KMS-11 (cell line): ENCODE data around the gene SLC38A10.

Experiments used
- H2AFZ ChIP-seq: fragments of 200-600 bp; sonication (generic); 2 replicates; pipeline ENCODE4 v1.6.1; 2016; ENCODE audit warnings: antibody characterized with exemption, mixed run types, low read depth
- H3K27ac ChIP-seq: fragments of 200-600 bp; sonication (generic); 2 replicates; pipeline ENCODE4 v1.6.1; 2016; ENCODE audit warnings: mild to moderate bottlenecking, mixed run types
- H3K27me3 ChIP-seq: fragments of 200-600 bp; sonication (generic); 2 replicates; pipeline ENCODE4 v1.6.1; 2017; ENCODE audit warnings: mild to moderate bottlenecking, low read depth, mixed run types, moderate library complexity; ENCODE audit not compliant: insufficient read depth
- H3K36me3 ChIP-seq: fragments of 200-600 bp; sonication (generic); 2 replicates; pipeline ENCODE4 v1.6.1; 2017; ENCODE audit warnings: mild to moderate bottlenecking, mixed run types; ENCODE audit not compliant: insufficient read depth
- H3K4me1 ChIP-seq: fragments of 200-600 bp; sonication (generic); 2 replicates; pipeline ENCODE4 v1.6.1; 2016; ENCODE audit warnings: mild to moderate bottlenecking, low read depth, mixed run types; ENCODE audit not compliant: poor library complexity, severe bottlenecking
- H3K4me2 ChIP-seq: fragments of 200-600 bp; sonication (generic); 2 replicates; pipeline ENCODE4 v1.7.0; 2016; ENCODE audit warnings: mild to moderate bottlenecking, mixed run types
- H3K4me3 ChIP-seq: fragments of 200-600 bp; sonication (generic); IDR thresholded peaks from 2 replicates; pipeline ENCODE4 v1.6.1; 2017; ENCODE audit warnings: low read depth, low read length, mixed read lengths; ENCODE audit not compliant: insufficient read depth
- H3K79me2 ChIP-seq: fragments of 200-600 bp; sonication (generic); 2 replicates; pipeline ENCODE4 v1.6.1; 2016; ENCODE audit warnings: low read depth, mixed run types; ENCODE audit not compliant: insufficient read depth
- H3K9ac ChIP-seq: fragments of 200-600 bp; sonication (generic); 2 replicates; pipeline ENCODE4 v1.6.1; 2016; ENCODE audit warnings: mild to moderate bottlenecking, mixed run types
- H4K20me1 ChIP-seq: fragments of 200-600 bp; sonication (generic); 2 replicates; pipeline ENCODE4 v1.6.1; 2016; ENCODE audit warnings: mild to moderate bottlenecking, mixed run types; ENCODE audit not compliant: insufficient read depth
- CTCF ChIP-seq: fragments of 200-600 bp; sonication (generic); conservative IDR thresholded peaks from 2 replicates; pipeline ENCODE4 v1.6.1; 2017; ENCODE audit warnings: low read depth, mild to moderate bottlenecking, antibody characterized with exemption, low read length, moderate library complexity, mixed read lengths

The SLC38A10 gene

GRCh38 chr17:81328489-81328888 lies 33.4 kb upstream of the SLC38A10 start:
- H3K36me3 ChIP-seq = no peaks in the 10 kb centered on the region
- H3K4me2 ChIP-seq = no peak overlapping the region
- no peak overlapping the region for H3K27ac ChIP-seq
- no peak overlapping the region for H3K9ac ChIP-seq
- H3K79me2 ChIP-seq = no peaks in the 10 kb centered on the region
- H2AFZ ChIP-seq = no peak overlapping the region
- no peak overlapping the region for H3K4me3 ChIP-seq
- TF ChIP-seq CTCF = no peak
- peaks cover 41% of the 10 kb centered on the region for H3K4me1 ChIP-seq
- peaks cover 91% of the 10 kb centered on the region for H3K27me3 ChIP-seq
- no peaks in the 10 kb centered on the region for H4K20me1 ChIP-seq

GRCh38 chr17:81325714-81326358 lies 30.7 kb upstream of the SLC38A10 start:
- no peak overlapping the region for H3K27ac ChIP-seq
- peak overlapping the region; percentile 12; the same call in 1 of the 2 replicates for H3K4me2 ChIP-seq
- peaks cover 90% of the 10 kb centered on the region for H3K27me3 ChIP-seq
- H3K4me1 ChIP-seq = peaks cover 45% of the 10 kb centered on the region
- no peaks in the 10 kb centered on the region for H3K79me2 ChIP-seq
- H3K36me3 ChIP-seq = no peaks in the 10 kb centered on the region
- TF ChIP-seq CTCF = no peak
- H3K4me3 ChIP-seq = no peak overlapping the region
- H3K9ac ChIP-seq = no peak overlapping the region
- no peak overlapping the region for H2AFZ ChIP-seq
- no peaks in the 10 kb centered on the region for H4K20me1 ChIP-seq

GRCh38 chr17:81324851-81325713 lies 30.0 kb upstream of the SLC38A10 start:
- Histone ChIP-seq H2AFZ (no peak overlapping the region), H4K20me1 (no peaks in the 10 kb centered on the region), H3K4me1 (peaks cover 45% of the 10 kb centered on the region), H3K79me2 (no peaks in the 10 kb centered on the region), H3K4me3 (no peak overlapping the region), H3K27ac (no peak overlapping the region), H3K27me3 (peaks cover 90% of the 10 kb centered on the region), H3K4me2 (peak overlapping the region; percentile 12; the same call in 1 of the 2 replicates), H3K9ac (no peak overlapping the region), H3K36me3 (no peaks in the 10 kb centered on the region)
- TF ChIP-seq CTCF = no peak

- no peak overlapping the region for H3K4me2 ChIP-seq
These were observed 29.2 kb upstream of the SLC38A10 start for GRCh38 chr17:81324177-81324850.

More at GRCh38 chr17:81324177-81324850, 29.2 kb upstream of the SLC38A10 start:
- Histone ChIP-seq H3K79me2 (no peaks in the 10 kb centered on the region), H3K27me3 (peaks cover 90% of the 10 kb centered on the region), H3K36me3 (no peaks in the 10 kb centered on the region), H2AFZ (no peak overlapping the region), H3K27ac (no peak overlapping the region), H3K4me1 (peaks cover 38% of the 10 kb centered on the region), H3K4me3 (no peak overlapping the region), H3K9ac (no peak overlapping the region), H4K20me1 (no peaks in the 10 kb centered on the region)
- no peak for TF ChIP-seq CTCF
